Natural killer cell (primary cell): Measurements from ENCODE around the gene SEMA5A. TPM values are rescaled to one million over a fixed set of nuclear protein-coding genes. Genes with fewer than 3 reads are reported as not detected.

Experiments
- ATAC-seq, 3 donors: fragments of 150-1000 bp in 2 of 3; fragments of 200-7000 bp in 1 of 3; cut with Tn5 transposase; 1 replicate in 1 of 3; 2 replicates in 2 of 3; pipeline ENCODE4 v1.10.0; 2021; ENCODE audit warnings: mild to moderate bottlenecking in 2 of 3, moderate library complexity in 2 of 3
- DNase-seq, 2 donors: peaks; one replicate each; pipeline versions ENCODE4 v3.0.0 to v3.0.0-alpha.2; 2013 to 2021; ENCODE audit warnings: mixed read lengths in 1 of 2
- H3K27ac ChIP-seq: one replicate; pipeline ENCODE4 v1.5.1; 2013; ENCODE audit warnings: mild to moderate bottlenecking, low read length
- H3K27me3 ChIP-seq: one replicate; pipeline ENCODE4 v1.6.1; 2013; ENCODE audit warnings: low read length; ENCODE audit not compliant: control insufficient read depth, insufficient read depth
- H3K36me3 ChIP-seq: one replicate; pipeline ENCODE4 v1.6.1; 2013; ENCODE audit warnings: low read length; ENCODE audit not compliant: control insufficient read depth, insufficient read depth
- H3K4me1 ChIP-seq: one replicate; pipeline ENCODE4 v1.6.1; 2013; ENCODE audit warnings: low read length; ENCODE audit not compliant: control insufficient read depth, insufficient read depth
- H3K4me3 ChIP-seq: one replicate; pipeline ENCODE4 v1.5.1; 2013; ENCODE audit warnings: low read length
- H3K9me3 ChIP-seq: one replicate; pipeline ENCODE4 v1.6.1; 2013; ENCODE audit warnings: low read length; ENCODE audit not compliant: control insufficient read depth, insufficient read depth
- H3K27ac Mint-ChIP-seq, 2 donors: one replicate each; pipeline ENCODE4 v1.8.0; 2022; ENCODE audit warnings: mild to moderate bottlenecking in 2 of 2, mixed read lengths in 2 of 2, moderate library complexity in 1 of 2
- H3K27me3 Mint-ChIP-seq, 2 donors: one replicate each; pipeline ENCODE4 v1.8.0; 2022; ENCODE audit warnings: low read depth in 2 of 2, mixed read lengths in 2 of 2
- H3K36me3 Mint-ChIP-seq: one replicate; pipeline ENCODE4 v1.8.0; 2022; ENCODE audit warnings: mixed read lengths
- H3K4me1 Mint-ChIP-seq, 2 donors: one replicate each; pipeline ENCODE4 v1.8.0; 2022; ENCODE audit warnings: mixed read lengths in 2 of 2
- H3K4me3 Mint-ChIP-seq: one replicate; pipeline ENCODE4 v1.8.0; 2022; ENCODE audit warnings: mild to moderate bottlenecking, moderate library complexity, mixed read lengths
- H3K9me3 Mint-ChIP-seq, 2 donors: one replicate each; pipeline ENCODE4 v1.8.0; 2022; ENCODE audit warnings: mixed read lengths in 2 of 2
- WGBS: methylation state at CpG from one replicate; pipeline ENCODE4 v1.1.7; 2013; ENCODE audit warnings: missing lambda C conversion rate; ENCODE audit not compliant: insufficient coverage; 5-methylcytosine and 5-hydroxymethylcytosine counted together
- intact Hi-C: fragments of 100-400 bp; cut with micrococcal nuclease; formaldehyde crosslinking; loops from one replicate; pipeline ENCODE4 v1.14.2; 2022
- total RNA-seq, 4 donors: library from RNA; stranded (reverse); fragments of 120-200 nt in 1 of 4; gene quantifications; one replicate each; pipeline versions ENCODE4 v1.2.3 to v1.2.4, GENCODE V29; 2013 to 2022
- TF ChIP-seq, protein P1 (sequence below): fragments of 200-600 bp; IDR thresholded peaks from one replicate; pipeline ENCODE4 v1.8.0; 2022; ENCODE audit warnings: antibody characterized with exemption

SEMA5A gene
- total RNA-seq, 3 donors from 2014 or later (not counting 1 experiment from before 2014, with no cell fraction given), result 0.15 TPM; not detected in 2

GRCh38 chr5:9059920-9060691, 485.8 kb downstream of the SEMA5A start:
- peaks cover 11 to 12% of the 10 kb centered on the region in 2 donors for H3K9me3 Mint-ChIP-seq
- H3K36me3 ChIP-seq, result no peaks in the 10 kb centered on the region
- no peak for DNase-seq
- no peaks in the 10 kb centered on the region for H3K4me1 Mint-ChIP-seq
- H3K4me1 ChIP-seq, result no peaks in the 10 kb centered on the region
- H3K27ac ChIP-seq, result no peak overlapping the region
- H3K36me3 Mint-ChIP-seq, result no peaks in the 10 kb centered on the region
- 63% methylated on average over 4 of the region's 5 CpGs for WGBS
- H3K27ac Mint-ChIP-seq, result no peak overlapping the region
- TF ChIP-seq, protein P1, sequence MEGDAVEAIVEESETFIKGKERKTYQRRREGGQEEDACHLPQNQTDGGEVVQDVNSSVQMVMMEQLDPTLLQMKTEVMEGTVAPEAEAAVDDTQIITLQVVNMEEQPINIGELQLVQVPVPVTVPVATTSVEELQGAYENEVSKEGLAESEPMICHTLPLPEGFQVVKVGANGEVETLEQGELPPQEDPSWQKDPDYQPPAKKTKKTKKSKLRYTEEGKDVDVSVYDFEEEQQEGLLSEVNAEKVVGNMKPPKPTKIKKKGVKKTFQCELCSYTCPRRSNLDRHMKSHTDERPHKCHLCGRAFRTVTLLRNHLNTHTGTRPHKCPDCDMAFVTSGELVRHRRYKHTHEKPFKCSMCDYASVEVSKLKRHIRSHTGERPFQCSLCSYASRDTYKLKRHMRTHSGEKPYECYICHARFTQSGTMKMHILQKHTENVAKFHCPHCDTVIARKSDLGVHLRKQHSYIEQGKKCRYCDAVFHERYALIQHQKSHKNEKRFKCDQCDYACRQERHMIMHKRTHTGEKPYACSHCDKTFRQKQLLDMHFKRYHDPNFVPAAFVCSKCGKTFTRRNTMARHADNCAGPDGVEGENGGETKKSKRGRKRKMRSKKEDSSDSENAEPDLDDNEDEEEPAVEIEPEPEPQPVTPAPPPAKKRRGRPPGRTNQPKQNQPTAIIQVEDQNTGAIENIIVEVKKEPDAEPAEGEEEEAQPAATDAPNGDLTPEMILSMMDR, result no peak
- no peak for ATAC-seq
- no peaks in the 10 kb centered on the region for H3K27me3 ChIP-seq
- H3K9me3 ChIP-seq, result peaks cover 19% of the 10 kb centered on the region
- intact Hi-C loops, result no loop called here
- no peaks in the 10 kb centered on the region for H3K27me3 Mint-ChIP-seq
- H3K4me3 ChIP-seq, result no peak overlapping the region
- no peak overlapping the region for H3K4me3 Mint-ChIP-seq

DNA sequence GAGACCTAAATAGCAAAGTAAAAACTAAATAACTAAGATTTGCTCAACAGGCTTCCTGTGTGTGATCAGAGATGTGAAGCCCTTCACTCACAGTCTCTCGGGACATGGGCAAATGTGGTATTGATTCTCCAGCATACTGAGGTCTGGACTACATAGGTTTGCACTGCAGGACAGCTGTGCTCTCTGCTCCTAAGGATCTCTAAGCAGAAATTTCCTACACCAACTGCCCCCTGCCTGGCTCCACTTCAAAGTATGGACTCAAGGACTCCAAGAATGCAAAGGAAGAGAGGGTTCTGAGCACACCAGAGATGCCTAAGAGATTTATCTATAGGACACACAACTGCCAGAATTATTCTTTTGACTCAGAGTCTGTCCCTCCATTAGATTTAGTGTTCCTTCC, 487.2 kb downstream of the SEMA5A start:
- Mint-ChIP-seq H3K9me3 (peaks cover 7 to 13% of the 10 kb centered on the region in 2 donors), H3K4me1 (no peaks in the 10 kb centered on the region), H3K27ac (no peak overlapping the region), H3K27me3 (no peaks in the 10 kb centered on the region), H3K36me3 (no peaks in the 10 kb centered on the region), H3K4me3 (no peak overlapping the region)
- peaks cover 19% of the 10 kb centered on the region for H3K9me3 ChIP-seq
- intact Hi-C loops, result no loop called here
- no peaks in the 10 kb centered on the region for H3K27me3 ChIP-seq
- WGBS, result 93% methylated on average over 1 of the region's 1 CpG
- H3K27ac ChIP-seq, result no peak overlapping the region
- DNase-seq (no peak), ATAC-seq (no peak)
- H3K4me1 ChIP-seq, result no peaks in the 10 kb centered on the region
- TF ChIP-seq, protein P1, result no peak
- H3K36me3 ChIP-seq, result no peaks in the 10 kb centered on the region
- H3K4me3 ChIP-seq, result no peak overlapping the region

DNA sequence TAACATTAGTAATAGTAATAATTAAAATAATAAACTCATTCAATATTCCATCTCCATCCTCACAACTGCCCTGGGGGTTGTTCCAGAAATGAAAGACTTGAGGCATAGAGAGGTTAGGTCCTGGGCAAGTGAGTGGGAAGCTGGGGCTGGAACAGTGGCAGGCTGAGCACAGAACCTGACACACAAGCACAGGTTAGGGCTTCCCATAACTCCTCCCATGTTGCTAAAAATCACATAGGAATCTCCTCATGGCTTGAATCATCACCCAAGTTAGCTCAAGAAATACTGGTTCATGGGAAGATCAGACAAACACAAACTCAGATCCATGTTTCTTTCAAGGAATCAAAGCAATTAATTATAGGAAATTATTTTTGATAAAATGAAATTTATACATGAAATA, 487.7 kb downstream of the SEMA5A start:
- no peak for ATAC-seq

More for the DNA sequence above, 487.7 kb downstream of the SEMA5A start:
- Histone ChIP-seq H3K27ac (no peak overlapping the region), H3K9me3 (peaks cover 14% of the 10 kb centered on the region), H3K4me1 (no peaks in the 10 kb centered on the region), H3K27me3 (no peaks in the 10 kb centered on the region), H3K4me3 (no peak overlapping the region), H3K36me3 (no peaks in the 10 kb centered on the region)
- Mint-ChIP-seq H3K36me3 (no peaks in the 10 kb centered on the region), H3K4me1 (no peaks in the 10 kb centered on the region), H3K4me3 (no peak overlapping the region), H3K27ac (no peak overlapping the region), H3K27me3 (no peaks in the 10 kb centered on the region), H3K9me3 (peaks cover 7 to 13% of the 10 kb centered on the region in 2 donors)
- intact Hi-C loops, result no loop called here
- TF ChIP-seq, protein P1, result no peak
- DNase-seq, result no peak
